Measurements from ENCODE around the gene PI4KB.
"Not testable (repeated sequence)": the region's sequence is repeated elsewhere in the genome, so short reads cannot be mapped to it uniquely, and the experiment has no call there.

PI4KB gene

GRCh38 chr1:151275341-151275740 lies 51.9 kb downstream of the PI4KB start:
- not testable (repeated sequence) for DNase-seq

- no peak for DNase-seq
Measured at GRCh38 chr1:151273924-151274466, 53.2 kb downstream of the PI4KB start.

GRCh38 chr1:151267760-151268159 lies 59.5 kb downstream of the PI4KB start:
- DNase-seq, result no peak

GRCh38 chr1:151266821-151267220 lies 60.4 kb downstream of the PI4KB start:
- DNase-seq, result no peak

- DNase-seq, result no peak
Measured at GRCh38 chr1:151266315-151266714, 60.9 kb downstream of the PI4KB start.

- no peak for DNase-seq
Measured at GRCh38 chr1:151265446-151266236, 61.6 kb downstream of the PI4KB start.

GRCh38 chr1:151259351-151259750 lies 67.9 kb downstream of the PI4KB start:
- DNase-seq, result no peak

- DNase-seq, result no peak
Measured at GRCh38 chr1:151255381-151255780, 71.8 kb downstream of the PI4KB start.

GRCh38 chr1:151254217-151255213 lies 72.7 kb downstream of the PI4KB start, which contains the start of gene PSMD4:
PSMD4 (plus strand) TSS chr1:151254734; CDS start chr1:151254783, 49 bp downstream.
- DNase-seq, result peak; percentile 84

GRCh38 chr1:151251656-151252470 lies 75.4 kb downstream of the PI4KB start:
- DNase-seq, result peak; percentile 0

GRCh38 chr1:151246786-151247185 lies 80.4 kb downstream of the PI4KB start:
- DNase-seq, result no peak

GRCh38 chr1:151243683-151244216 lies 83.5 kb downstream of the PI4KB start:
- no peak for DNase-seq

- DNase-seq, result no peak
Measured at GRCh38 chr1:151242442-151242841, 84.8 kb downstream of the PI4KB start.
